ENCODE results near the gene BAMBI. TPM values are rescaled to one million over a fixed set of nuclear protein-coding genes. Genes with fewer than 3 reads are reported as not detected.

Gene BAMBI
- total RNA-seq (2021) (24.8 and 31.9 TPM in 2 replicates), Bru-seq, nascent RNA (percentile 93 among the genes with signal in this experiment), BruChase-seq, experiment 1, labeled RNA remaining after a 2-hour chase (percentile 69 among the genes with signal in this experiment), BruChase-seq, experiment 2, labeled RNA remaining after a 6-hour chase (percentile 59 among the genes with signal in this experiment)
- long read RNA-seq, transcript BAMBI-201 (3 exons, 1,877 nt) = major isoform, 78 of 84 reads
- long read RNA-seq, partial matches to known transcripts = 1 of 84 reads
- long read RNA-seq, other reads (novel, unspliced or antisense) = 4 of 84 reads

GRCh38 chr10:28676968-28677887 is at the start of gene BAMBI:
BAMBI (plus strand) TSS chr10:28677521; CDS start chr10:28677898, 377 bp downstream.
- DNase-seq (ENCODE audit: low spot score) = peak; percentile 98
- no peaks in the 10 kb centered on the region for H3K9me3 ChIP-seq (ENCODE audit: low read depth, low read length, poor library complexity, severe bottlenecking)
- H3K36me3 ChIP-seq (ENCODE audit: insufficient read depth, low read length, poor library complexity, severe bottlenecking) = peaks cover 11% of the 10 kb centered on the region
- ChIA-PET CTCF (interaction anchor here (0.5 to 1.2 kb wide), 6 partner anchors 13 to 904 kb away, joined by 3 to 5 read pairs (median 3); no protein-coding TSS in a partner anchor), POLR2A (ENCODE audit: low non-redundant PET) (no interaction called here)
- intact Hi-C loops (cut with micrococcal nuclease; ENCODE audit: unreplicated experiment) = loop anchor here (2.0 to 5.0 kb wide), 4 partner anchors 200 to 455 kb away; no protein-coding TSS in a partner anchor
- TF ChIP-seq, protein P1, sequence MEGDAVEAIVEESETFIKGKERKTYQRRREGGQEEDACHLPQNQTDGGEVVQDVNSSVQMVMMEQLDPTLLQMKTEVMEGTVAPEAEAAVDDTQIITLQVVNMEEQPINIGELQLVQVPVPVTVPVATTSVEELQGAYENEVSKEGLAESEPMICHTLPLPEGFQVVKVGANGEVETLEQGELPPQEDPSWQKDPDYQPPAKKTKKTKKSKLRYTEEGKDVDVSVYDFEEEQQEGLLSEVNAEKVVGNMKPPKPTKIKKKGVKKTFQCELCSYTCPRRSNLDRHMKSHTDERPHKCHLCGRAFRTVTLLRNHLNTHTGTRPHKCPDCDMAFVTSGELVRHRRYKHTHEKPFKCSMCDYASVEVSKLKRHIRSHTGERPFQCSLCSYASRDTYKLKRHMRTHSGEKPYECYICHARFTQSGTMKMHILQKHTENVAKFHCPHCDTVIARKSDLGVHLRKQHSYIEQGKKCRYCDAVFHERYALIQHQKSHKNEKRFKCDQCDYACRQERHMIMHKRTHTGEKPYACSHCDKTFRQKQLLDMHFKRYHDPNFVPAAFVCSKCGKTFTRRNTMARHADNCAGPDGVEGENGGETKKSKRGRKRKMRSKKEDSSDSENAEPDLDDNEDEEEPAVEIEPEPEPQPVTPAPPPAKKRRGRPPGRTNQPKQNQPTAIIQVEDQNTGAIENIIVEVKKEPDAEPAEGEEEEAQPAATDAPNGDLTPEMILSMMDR (conservative IDR thresholded peaks at IDR 0.05; ENCODE audit: low read depth, low read length) = peak; percentile 58
- TF ChIP-seq EZH2 (IDR thresholded peaks at IDR 0.05; ENCODE audit: borderline replicate concordance, low read depth, low read length, poor library complexity, severe bottlenecking) = no peak
- peak within 1 kb of the TSS; percentile 87 for H3K27ac ChIP-seq (ENCODE audit: low read depth, low read length, poor library complexity, severe bottlenecking)
- peaks cover 18% of the 10 kb centered on the region for H3K4me1 ChIP-seq (ENCODE audit: insufficient read depth, low read length, poor library complexity, severe bottlenecking)
- BruUV-seq (replicated peaks) = no TSS peak
- peak within 1 kb of the TSS; percentile 87 for H3K4me3 ChIP-seq (ENCODE audit: low read depth, low read length, poor library complexity, severe bottlenecking)
- H3K27me3 ChIP-seq (replicated peaks; ENCODE audit: insufficient read depth, low read depth, low read length, poor library complexity) = no peaks in the 10 kb centered on the region

DNA sequence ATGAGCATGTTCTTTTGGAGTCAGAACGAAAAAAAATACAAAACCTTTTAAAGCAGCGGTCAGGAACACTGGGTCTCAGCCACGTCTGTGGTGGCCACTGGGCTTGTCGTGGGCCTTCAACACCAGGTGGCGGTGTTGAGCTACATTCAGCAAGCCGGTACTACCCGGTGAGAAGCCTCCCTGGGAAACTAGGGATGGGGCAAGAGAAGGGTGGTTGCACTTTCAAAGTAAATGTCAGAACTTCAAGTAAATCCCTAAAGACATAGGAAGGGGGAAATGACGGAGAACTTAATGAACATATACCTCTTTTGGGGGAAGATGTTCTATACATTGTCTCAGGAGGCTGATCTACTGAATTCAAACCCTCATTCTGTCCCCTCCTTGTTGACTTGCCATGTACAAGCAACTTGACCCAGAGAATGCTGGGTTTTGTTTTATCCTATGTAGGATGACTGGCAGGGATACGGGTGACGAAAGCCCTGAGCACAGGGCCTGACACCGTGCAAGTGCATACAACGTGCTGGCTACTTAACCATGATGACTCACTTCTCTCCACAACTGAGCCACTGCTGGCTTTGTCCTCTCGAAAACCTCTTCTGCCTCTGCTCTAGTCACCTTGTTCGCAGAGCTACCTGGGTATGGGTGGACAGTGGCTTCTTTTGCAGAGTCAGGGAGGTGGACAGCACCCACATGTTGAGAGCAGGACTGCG is 49.0 kb upstream of the BAMBI start:
- no peaks in the 10 kb centered on the region for H3K27me3 ChIP-seq (replicated peaks; ENCODE audit: insufficient read depth, low read depth, low read length, poor library complexity)
- no peak for TF ChIP-seq EZH2 (IDR thresholded peaks at IDR 0.05; ENCODE audit: borderline replicate concordance, low read depth, low read length, poor library complexity, severe bottlenecking)
- TF ChIP-seq, protein P1 (conservative IDR thresholded peaks at IDR 0.05; ENCODE audit: low read depth, low read length) = peak; percentile 97
- H3K4me1 ChIP-seq (ENCODE audit: insufficient read depth, low read length, poor library complexity, severe bottlenecking) = peaks cover 14% of the 10 kb centered on the region
- H3K9me3 ChIP-seq (ENCODE audit: low read depth, low read length, poor library complexity, severe bottlenecking) = no peaks in the 10 kb centered on the region
- no peak overlapping the region for H3K4me3 ChIP-seq (ENCODE audit: low read depth, low read length, poor library complexity, severe bottlenecking)
- ChIA-PET CTCF (interaction anchor here (0.7 to 2.8 kb wide), 5 partner anchors 9 to 676 kb away, joined by 3 to 12 read pairs (median 5); no protein-coding TSS in a partner anchor), POLR2A (ENCODE audit: low non-redundant PET) (interaction anchor here (0.6 kb wide), 1 partner anchor 96 kb away, joined by 3 read pairs; no protein-coding TSS in a partner anchor)
- no TSS peak for BruUV-seq (replicated peaks)
- no peaks in the 10 kb centered on the region for H3K36me3 ChIP-seq (ENCODE audit: insufficient read depth, low read length, poor library complexity, severe bottlenecking)
- peak; percentile 85 for DNase-seq (ENCODE audit: low spot score)
- intact Hi-C loops (cut with micrococcal nuclease; ENCODE audit: unreplicated experiment) = loop anchor here (1.0 kb wide), 2 partner anchors 36 to 676 kb away; no protein-coding TSS in a partner anchor
- no peak overlapping the region for H3K27ac ChIP-seq (ENCODE audit: low read depth, low read length, poor library complexity, severe bottlenecking)

Data from A673 (cell line).